Fibroblast of the aortic adventitia (primary cell): ENCODE results near the gene CDH13. TPM values are rescaled to one million over a fixed set of nuclear protein-coding genes. Genes with fewer than 3 reads are reported as not detected.

Experiments used
- DNase-seq: peaks from one replicate; pipeline ENCODE4 v3.0.0-alpha.2; 2010; ENCODE audit warnings: low read depth
- H3K4me3 ChIP-seq: 2 replicates; pipeline ENCODE4 v1.5.1; 2011; ENCODE audit warnings: low read depth, mild to moderate bottlenecking, control low read depth, low read length, moderate library complexity
- total RNA-seq: library from RNA; depleted of rRNA; stranded (reverse); fragments of >200 nt; gene quantifications from 2 replicates; pipeline ENCODE4 v1.2.3, GENCODE V29; 2012; ENCODE audit warnings: low replicate concordance
- TF ChIP-seq, protein P1 (sequence below): IDR thresholded peaks from 2 replicates; pipeline ENCODE4 v1.5.1; 2011; ENCODE audit warnings: mild to moderate bottlenecking, low read length, control low read depth, inconsistent platforms; ENCODE audit not compliant: insufficient read depth

Gene CDH13
- total RNA-seq, 1 donor, result 55.7 TPM

DNA sequence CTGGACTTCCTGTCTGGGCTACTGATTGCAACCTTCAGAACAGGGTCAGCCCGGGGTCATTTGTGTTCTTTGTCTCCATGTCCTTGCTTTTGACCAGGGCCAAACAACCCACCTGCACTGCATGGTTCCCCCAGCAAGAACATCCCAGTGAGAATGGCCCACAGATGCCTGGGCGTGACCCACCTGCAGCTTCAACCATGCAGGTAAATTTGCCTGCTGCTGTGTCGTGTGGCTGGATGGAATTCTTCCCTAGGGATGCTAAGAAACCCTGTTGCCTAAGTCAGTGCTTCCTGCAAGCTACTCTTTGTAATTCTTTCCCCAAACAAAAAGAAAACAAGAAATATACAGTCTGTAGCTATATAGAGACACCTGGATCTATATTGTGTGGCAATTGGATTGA is 12.5 kb downstream of the CDH13 start:
- no peak overlapping the region for H3K4me3 ChIP-seq
- TF ChIP-seq, protein P1, sequence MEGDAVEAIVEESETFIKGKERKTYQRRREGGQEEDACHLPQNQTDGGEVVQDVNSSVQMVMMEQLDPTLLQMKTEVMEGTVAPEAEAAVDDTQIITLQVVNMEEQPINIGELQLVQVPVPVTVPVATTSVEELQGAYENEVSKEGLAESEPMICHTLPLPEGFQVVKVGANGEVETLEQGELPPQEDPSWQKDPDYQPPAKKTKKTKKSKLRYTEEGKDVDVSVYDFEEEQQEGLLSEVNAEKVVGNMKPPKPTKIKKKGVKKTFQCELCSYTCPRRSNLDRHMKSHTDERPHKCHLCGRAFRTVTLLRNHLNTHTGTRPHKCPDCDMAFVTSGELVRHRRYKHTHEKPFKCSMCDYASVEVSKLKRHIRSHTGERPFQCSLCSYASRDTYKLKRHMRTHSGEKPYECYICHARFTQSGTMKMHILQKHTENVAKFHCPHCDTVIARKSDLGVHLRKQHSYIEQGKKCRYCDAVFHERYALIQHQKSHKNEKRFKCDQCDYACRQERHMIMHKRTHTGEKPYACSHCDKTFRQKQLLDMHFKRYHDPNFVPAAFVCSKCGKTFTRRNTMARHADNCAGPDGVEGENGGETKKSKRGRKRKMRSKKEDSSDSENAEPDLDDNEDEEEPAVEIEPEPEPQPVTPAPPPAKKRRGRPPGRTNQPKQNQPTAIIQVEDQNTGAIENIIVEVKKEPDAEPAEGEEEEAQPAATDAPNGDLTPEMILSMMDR, result no peak
- DNase-seq, result no peak

DNA sequence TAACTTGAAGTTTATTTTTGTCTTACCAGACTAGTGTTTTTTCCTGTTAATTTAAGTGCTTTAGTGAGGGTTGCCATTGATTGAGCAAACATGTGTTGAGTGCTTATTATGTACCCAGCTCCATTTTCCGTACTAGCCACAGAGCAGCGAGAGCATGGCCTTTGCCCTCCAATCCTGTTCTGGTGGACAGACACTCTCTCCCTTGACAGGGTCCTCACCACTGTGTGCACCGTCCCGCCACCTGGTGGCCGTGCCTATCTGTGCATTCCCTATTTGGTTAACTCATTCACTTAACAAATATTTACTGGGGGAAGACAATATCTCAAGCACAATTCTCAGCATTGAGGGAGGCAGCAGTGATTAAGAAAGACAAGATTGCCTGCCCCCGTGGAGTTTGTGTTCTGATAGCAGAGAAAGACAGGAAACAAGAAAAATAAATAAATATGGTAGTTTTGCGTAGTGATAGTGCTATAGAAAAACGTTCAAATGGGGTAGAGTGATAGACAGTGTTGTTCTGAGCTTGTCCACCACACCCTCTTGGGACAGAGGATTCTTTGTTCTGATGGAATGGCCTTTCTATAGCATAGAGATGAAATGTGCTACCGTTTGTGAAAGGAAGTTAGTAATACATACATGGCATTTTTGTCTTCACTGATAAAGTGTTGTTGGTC is 13.0 kb downstream of the CDH13 start:
- no peak overlapping the region for H3K4me3 ChIP-seq
- DNase-seq, result peak; percentile 56
- TF ChIP-seq, protein P1, result peak; percentile 87

DNA sequence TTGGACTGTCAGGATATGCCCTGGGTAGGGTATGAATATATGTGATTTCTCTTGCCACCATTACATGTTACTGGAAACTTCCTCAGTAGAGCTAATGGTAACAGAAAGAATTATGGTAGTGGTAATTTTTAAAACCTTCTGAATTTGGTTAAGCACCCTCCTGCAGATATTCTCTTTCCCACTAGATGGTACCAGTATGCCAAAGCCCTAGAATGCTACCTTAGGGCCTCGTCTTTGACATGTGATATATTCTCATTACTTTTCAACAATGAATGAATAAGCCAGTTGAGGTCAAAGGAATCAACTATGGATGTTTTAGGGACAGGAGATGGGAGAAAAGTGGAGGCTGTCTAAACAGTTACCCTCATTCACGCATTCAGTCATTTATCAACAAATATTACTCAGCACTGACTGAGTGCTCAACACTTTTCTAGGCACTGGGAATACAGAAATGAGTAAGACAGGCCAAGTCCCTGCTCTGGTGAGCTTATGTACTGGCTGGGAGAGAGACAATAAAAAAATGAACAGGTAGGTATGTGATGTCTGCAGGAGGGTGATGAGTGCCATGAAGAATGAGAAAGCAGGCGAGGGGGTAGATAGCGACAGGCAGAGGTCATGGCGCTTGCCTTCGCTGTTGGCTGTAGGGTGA is 14.7 kb downstream of the CDH13 start:
- TF ChIP-seq, protein P1, result peak; percentile 69
- H3K4me3 ChIP-seq, result no peak overlapping the region
- peak; percentile 70 for DNase-seq

DNA sequence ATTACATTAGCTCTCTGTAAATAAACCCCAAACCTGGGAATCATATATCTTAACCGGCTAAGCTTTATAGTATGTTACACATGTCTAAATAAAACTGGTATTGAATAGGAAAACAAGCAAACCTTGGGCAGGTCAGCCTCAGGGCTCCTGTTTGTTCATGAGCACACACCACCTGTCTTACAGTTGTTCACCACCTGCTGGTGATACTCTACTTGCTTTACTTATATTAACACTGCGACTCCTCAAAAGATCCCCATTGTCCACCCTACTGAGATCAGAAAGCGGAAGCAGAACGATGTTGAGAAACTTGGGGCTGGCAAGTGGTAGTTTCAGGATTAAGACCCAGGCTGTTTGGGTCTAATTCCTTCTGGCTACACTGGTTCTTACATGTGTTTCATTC is 16.4 kb downstream of the CDH13 start:
- no peak for DNase-seq
- TF ChIP-seq, protein P1, result no peak

DNA sequence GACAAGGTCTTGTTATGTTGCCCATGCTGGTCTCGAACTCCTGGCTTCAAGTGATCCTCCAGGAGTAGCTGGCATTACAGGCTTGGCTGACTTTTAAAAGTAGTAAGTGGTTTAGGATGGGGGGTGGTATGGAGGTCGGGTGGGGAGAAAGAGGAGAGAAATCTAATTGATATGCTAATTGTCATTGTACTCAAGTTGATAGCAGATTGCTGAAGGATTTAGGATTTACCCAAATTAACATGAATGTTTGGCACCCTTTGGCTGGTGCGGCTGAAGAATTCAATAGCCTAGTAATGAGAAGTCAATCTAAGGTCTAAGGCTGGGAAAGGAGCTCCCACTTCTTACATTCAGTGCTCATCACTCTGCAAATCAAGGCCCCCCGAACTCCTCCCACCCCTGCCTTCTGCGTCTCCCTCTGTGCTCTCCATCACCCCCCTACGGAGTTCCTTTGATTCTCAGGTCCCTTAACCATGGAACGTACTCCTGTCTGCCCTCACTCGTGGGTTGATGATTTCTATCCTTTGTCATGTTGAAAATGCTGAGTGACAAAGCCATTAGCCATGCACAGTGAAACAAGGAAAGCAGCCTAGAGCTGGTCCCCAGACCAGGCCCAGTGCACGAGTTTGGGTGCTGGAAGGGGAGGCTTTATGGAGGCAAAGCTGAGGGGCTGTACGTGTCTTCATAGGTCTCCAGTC is 17.3 kb downstream of the CDH13 start:
- no peak for DNase-seq
- TF ChIP-seq, protein P1, result no peak
- H3K4me3 ChIP-seq, result no peak overlapping the region

More for the DNA sequence above, 16.4 kb downstream of the CDH13 start:
- no peak overlapping the region for H3K4me3 ChIP-seq

DNA sequence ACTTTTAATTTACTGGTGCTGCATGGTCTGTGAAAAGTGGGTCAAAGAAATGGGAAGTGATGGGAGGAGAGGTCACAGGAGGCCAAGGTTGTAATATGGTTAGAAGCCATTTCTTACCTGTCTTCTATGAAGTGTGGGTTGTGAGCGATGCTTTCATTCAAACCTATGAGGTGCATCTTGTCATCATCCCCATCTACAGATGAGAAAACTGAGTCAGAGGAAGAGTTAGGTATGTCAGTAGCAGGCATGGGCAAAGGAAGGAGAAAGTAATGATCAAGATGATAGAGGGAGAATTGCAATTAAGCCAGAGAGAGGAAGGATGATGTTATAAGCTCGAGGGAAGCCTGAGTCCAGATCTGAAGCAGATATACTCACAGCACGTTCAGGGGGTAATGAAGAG is 19.7 kb downstream of the CDH13 start:
- TF ChIP-seq, protein P1, result no peak
- DNase-seq, result no peak
- H3K4me3 ChIP-seq, result no peak overlapping the region
